Measurements from ENCODE around the gene CTDSP2.
"Not testable (repeated sequence)": the region's sequence is repeated elsewhere in the genome, so short reads cannot be mapped to it uniquely, and the experiment has no call there.

CTDSP2 gene

DNA sequence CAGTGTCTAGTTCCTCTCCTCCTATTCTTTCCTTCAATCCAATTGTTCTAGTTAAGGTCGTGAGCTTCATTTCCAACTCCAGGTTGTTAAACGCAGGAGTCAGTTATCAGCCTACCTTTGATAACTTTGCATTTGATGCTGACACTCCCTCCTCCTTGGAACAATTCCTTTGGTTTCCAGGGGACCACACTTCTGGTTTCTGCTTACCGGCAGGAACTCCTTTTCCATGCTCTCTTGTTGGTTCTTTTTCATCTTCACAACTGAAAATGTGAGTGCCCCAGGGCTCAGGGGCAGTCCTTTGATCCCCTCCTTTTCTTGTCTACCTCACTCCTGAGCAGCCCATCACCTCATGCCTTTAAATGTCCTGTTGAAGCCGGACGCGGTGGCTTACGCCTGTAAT is 69.2 kb downstream of the CTDSP2 start:
- DNase-seq, result no peak

GRCh38 chr12:57776247-57776587 is 70.3 kb downstream of the CTDSP2 start:
- no peak for DNase-seq

- peak; percentile 76 for DNase-seq
Observed at GRCh38 chr12:57775563-57776246, 70.8 kb downstream of the CTDSP2 start.

GRCh38 chr12:57775044-57775443 is 71.5 kb downstream of the CTDSP2 start:
- DNase-seq, result no peak

GRCh38 chr12:57774634-57775033 is 71.9 kb downstream of the CTDSP2 start:
- not testable (repeated sequence) for DNase-seq

- DNase-seq, result no peak
Observed at GRCh38 chr12:57772429-57773322, 73.9 kb downstream of the CTDSP2 start, which contains the start of gene EEF1AKMT3. TSS of gene EEF1AKMT3 (plus strand) at chr12:57772614. CDS start at chr12:57772725, 111 bp downstream.

DNA sequence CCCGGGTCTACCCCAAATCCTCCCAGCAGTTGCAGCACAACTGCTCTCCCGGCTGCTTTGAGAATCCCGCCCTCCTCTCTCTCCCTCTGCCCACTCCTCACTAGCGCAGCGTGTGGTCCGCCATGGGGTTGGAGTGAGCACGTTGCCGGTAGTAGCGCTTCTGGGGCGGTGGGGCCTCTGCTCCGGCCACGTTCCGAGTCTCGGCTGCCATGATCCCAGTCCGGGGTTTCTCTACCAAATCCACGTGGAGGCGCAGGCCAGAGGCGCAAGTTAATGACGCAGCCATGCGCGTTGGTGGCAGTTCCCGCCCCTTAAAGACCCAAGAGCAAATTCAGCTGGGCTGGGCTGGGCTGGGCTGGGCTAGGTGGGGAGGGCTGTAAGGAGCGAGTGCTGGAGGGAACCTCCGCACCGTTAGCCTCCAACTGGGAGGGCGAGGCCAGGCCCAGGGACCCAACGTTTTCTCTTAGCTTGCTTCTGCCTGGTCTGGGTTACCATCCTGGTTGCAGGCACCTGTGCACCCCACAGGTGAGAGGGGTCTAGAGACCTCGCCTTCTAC is 74.6 kb downstream of the CTDSP2 start, which contains the start of gene METTL1:
TSS of gene METTL1 (minus strand) at position 233 of the 556 bp plus-strand sequence. CDS start at position 211, 22 bp downstream.
- peak; percentile 88 for DNase-seq

DNA sequence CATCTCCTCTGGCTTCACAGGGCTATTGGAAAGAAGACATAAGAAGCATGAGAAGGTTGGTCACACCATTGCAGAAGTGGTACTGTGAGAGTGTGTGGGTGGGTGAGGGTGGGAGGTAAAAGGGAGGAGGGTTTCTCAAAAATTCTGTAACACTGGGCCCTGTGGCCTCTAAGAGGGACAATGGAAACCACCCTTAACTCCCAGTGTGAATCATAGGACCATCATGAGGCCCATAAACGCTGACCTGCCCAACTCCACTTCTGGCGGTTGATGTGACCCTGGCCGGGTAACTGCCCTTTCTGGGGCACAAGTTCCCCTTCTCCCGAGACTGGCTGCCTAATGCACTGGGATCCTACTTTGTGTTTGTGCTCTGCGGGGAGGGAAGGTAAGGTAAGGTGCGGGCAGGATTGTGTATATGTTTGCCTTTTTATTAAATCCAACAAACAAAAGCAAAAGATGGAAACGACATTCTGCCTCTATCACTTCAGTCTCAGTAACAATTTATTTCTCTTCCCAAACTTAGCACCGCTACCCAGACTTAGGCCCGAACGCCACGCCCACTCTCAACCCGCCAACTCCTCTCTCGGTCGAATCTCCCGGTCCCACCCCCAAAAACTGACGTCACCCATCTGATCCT is 75.2 kb downstream of the CTDSP2 start:
- DNase-seq, result peak; percentile 85

- no peak for DNase-seq
Observed at GRCh38 chr12:57770734-57771133, 75.8 kb downstream of the CTDSP2 start.
